ENCODE data around the gene HYAL4. TPM values are rescaled to one million over a fixed set of nuclear protein-coding genes. Genes with fewer than 3 reads are reported as not detected.

HYAL4 gene
- total RNA-seq, 1 donor from 2014 or later = not detected

DNA sequence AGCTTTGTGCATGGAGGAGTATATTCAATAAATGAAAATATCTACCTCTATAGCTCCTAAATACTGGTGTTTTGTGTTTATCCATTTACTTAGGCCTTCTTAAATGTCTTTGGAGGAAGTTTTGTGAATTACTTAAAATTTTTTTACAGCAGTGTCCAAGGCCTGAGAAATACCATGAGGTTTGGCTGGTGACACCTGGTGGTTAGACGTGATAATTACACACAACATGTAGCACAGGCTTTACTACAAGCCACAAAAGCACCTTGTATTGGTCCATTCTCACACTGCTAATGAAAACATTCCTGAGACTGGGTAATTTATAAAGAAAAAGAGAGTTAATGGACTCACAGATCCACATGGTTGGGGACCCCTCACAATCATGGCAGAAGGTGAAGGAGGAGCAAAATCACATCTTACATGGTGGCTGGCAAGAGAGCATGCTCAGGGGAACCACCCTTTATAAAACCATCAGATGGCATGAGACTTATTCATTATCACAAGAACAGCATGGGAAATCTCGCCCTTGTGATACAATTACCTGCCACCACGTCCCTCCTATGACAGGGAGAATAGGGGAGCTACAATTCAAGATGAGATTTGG lies 20.6 kb downstream of the HYAL4 start:
- Mint-ChIP-seq H3K27me3 (no peaks in the 10 kb centered on the region), H3K36me3 (ENCODE audit: insufficient read depth) (peaks cover 1% of the 10 kb centered on the region), H3K4me3 (ENCODE audit: low read depth) (no peak overlapping the region), H3K9me3 (ENCODE audit: low read depth) (peaks cover 3% of the 10 kb centered on the region), H3K4me1 (ENCODE audit: low read depth) (peaks cover 20% of the 10 kb centered on the region), H3K27ac (no peak overlapping the region)
- DNase-seq (ENCODE audit: low spot score, unreplicated experiment) = peak; percentile 17
- TF ChIP-seq, protein P1, sequence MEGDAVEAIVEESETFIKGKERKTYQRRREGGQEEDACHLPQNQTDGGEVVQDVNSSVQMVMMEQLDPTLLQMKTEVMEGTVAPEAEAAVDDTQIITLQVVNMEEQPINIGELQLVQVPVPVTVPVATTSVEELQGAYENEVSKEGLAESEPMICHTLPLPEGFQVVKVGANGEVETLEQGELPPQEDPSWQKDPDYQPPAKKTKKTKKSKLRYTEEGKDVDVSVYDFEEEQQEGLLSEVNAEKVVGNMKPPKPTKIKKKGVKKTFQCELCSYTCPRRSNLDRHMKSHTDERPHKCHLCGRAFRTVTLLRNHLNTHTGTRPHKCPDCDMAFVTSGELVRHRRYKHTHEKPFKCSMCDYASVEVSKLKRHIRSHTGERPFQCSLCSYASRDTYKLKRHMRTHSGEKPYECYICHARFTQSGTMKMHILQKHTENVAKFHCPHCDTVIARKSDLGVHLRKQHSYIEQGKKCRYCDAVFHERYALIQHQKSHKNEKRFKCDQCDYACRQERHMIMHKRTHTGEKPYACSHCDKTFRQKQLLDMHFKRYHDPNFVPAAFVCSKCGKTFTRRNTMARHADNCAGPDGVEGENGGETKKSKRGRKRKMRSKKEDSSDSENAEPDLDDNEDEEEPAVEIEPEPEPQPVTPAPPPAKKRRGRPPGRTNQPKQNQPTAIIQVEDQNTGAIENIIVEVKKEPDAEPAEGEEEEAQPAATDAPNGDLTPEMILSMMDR (IDR thresholded peaks at IDR 0.05; ENCODE audit: unreplicated experiment) = peak; percentile 79

DNA sequence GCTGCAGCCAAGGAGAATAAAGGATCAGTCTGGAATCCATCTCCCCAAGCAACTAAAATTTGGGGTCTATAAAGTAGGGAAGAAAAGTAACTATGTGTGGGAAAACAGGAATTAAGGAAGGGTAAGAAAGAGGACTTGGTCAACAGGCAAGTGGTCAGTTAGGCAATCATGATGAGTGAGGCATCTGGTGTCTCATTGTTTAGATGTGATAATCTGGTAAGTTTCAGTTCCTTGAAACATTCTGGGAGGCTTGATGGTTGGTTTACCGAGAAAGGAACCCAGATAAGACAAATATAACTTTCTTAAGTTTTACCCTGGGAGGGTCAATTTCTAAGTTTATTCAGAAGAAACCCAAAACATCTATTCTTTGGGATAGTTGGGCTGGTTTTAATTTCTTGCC lies 22.3 kb downstream of the HYAL4 start:
- Mint-ChIP-seq H3K4me1 (ENCODE audit: low read depth) (peaks cover 21% of the 10 kb centered on the region), H3K27ac (no peak overlapping the region), H3K27me3 (no peaks in the 10 kb centered on the region), H3K36me3 (ENCODE audit: insufficient read depth) (peaks cover 1% of the 10 kb centered on the region), H3K9me3 (ENCODE audit: low read depth) (peaks cover 3% of the 10 kb centered on the region), H3K4me3 (ENCODE audit: low read depth) (no peak overlapping the region)
- DNase-seq (ENCODE audit: low spot score, unreplicated experiment) = no peak
- TF ChIP-seq, protein P1 (IDR thresholded peaks at IDR 0.05; ENCODE audit: unreplicated experiment) = no peak

DNA sequence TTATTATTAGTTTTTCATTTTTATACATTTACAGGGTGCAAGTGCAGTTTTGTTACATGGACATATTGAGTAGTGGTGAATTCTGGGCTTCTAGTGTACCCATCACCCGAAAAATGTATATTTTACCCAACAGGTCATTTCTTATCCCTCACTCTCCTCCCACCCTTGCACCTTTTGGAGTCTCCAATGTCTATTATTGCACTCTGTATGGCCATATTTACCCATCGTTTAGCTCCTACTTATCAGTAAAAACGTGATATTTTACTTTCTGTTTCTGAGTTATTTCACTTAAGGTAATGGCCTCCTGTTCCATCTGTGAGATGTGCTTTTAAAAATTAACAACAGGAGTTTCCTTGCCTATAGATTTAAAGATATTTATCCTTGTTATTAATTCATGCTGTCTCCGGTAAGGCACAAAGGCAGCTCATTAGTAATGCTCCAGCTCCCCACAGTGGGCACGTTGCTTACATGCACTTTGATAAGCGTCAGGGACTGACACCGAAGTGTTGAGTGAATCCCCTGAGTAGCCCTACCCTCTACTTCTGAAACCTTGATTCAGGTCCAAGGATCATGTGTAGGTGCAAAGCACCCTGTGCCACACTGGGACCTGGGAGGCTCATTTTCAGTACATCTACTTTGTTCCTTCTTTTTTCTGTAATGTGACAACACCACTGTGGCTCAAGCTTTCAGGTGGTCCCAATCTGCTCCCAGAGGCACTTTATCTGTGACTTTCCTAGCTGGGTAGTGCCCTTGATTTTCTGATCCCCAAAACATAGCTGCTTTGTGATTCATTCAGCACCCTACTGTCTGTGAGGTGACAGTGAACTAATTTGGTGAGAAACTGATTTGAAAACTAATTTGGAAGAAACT lies 27.3 kb downstream of the HYAL4 start:
- H3K36me3 Mint-ChIP-seq (ENCODE audit: insufficient read depth) = no peaks in the 10 kb centered on the region
- TF ChIP-seq, protein P1 (IDR thresholded peaks at IDR 0.05; ENCODE audit: unreplicated experiment) = peak; percentile 73
- peak; percentile 18 for DNase-seq (ENCODE audit: low spot score, unreplicated experiment)
- no peaks in the 10 kb centered on the region for H3K27me3 Mint-ChIP-seq
- H3K4me1 Mint-ChIP-seq (ENCODE audit: low read depth) = peaks cover 2% of the 10 kb centered on the region
- H3K27ac Mint-ChIP-seq = no peak overlapping the region
- no peak overlapping the region for H3K4me3 Mint-ChIP-seq (ENCODE audit: low read depth)
- H3K9me3 Mint-ChIP-seq (ENCODE audit: low read depth) = no peaks in the 10 kb centered on the region

DNA sequence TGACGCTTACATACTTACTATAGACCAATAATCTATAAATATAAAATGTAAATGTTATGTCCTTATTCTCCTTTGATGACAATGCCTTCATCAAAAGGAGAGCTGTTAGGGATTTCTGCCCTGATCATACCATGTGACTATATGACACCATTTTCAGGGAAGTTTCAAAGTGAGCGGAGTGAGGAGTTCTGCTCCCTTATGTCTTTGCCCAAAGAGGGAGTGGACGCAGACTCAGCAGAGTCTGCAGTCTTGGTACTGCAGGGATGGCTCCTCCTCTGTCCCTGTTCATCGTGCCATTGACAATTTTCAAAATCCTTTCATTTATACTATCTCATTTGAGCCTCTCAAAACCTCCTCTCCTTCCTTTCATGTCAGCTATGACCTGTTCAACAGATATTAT lies 27.9 kb downstream of the HYAL4 start:
- no peak overlapping the region for H3K4me3 Mint-ChIP-seq (ENCODE audit: low read depth)
- no peaks in the 10 kb centered on the region for H3K36me3 Mint-ChIP-seq (ENCODE audit: insufficient read depth)
- no peak for DNase-seq (ENCODE audit: low spot score, unreplicated experiment)
- no peak overlapping the region for H3K27ac Mint-ChIP-seq
- TF ChIP-seq, protein P1 (IDR thresholded peaks at IDR 0.05; ENCODE audit: unreplicated experiment) = no peak
- H3K4me1 Mint-ChIP-seq (ENCODE audit: low read depth) = peaks cover 2% of the 10 kb centered on the region
- no peaks in the 10 kb centered on the region for H3K27me3 Mint-ChIP-seq
- no peaks in the 10 kb centered on the region for H3K9me3 Mint-ChIP-seq (ENCODE audit: low read depth)

DNA sequence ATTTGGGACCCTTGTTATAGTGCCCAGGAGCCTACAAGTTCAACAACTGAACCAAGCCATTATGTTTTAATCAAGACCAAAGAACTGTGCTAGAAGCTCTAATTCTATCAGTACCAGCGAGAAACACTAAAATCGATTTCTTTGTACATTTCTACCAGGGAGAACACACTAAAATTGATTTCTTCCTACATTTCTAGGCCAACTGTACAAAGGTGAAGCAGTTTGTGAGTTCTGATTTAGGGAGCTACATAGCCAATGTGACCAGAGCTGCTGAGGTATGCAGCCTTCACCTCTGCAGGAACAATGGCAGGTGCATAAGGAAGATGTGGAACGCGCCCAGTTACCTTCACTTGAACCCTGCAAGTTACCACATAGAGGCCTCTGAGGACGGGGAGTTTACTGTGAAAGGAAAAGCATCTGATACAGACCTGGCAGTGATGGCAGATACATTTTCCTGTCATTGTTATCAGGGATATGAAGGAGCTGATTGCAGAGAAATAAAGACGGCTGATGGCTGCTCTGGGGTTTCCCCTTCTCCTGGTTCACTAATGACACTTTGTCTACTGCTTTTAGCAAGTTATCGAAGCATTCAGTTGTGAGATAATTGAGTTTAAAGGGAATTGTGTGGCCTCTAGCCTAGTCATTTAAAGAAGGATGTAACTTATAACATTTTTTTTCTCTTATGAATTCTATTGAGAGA lies 31.7 kb downstream of the HYAL4 start:
- no peak overlapping the region for H3K4me3 Mint-ChIP-seq (ENCODE audit: low read depth)
- H3K9me3 Mint-ChIP-seq (ENCODE audit: low read depth) = no peaks in the 10 kb centered on the region
- H3K4me1 Mint-ChIP-seq (ENCODE audit: low read depth) = peaks cover 2% of the 10 kb centered on the region
- H3K27ac Mint-ChIP-seq = no peak overlapping the region
- TF ChIP-seq, protein P1 (IDR thresholded peaks at IDR 0.05; ENCODE audit: unreplicated experiment) = no peak
- H3K36me3 Mint-ChIP-seq (ENCODE audit: insufficient read depth) = no peaks in the 10 kb centered on the region
- no peaks in the 10 kb centered on the region for H3K27me3 Mint-ChIP-seq
- DNase-seq (ENCODE audit: low spot score, unreplicated experiment) = no peak

Measured in progenitor cell of endocrine pancreas (in vitro differentiated cells).